SIG-M5 treated with dmso at 0.1 percent for 504 hours (cell line): Measurements from ENCODE around the gene CEP112.
A peak's percentile ranks its signal among the peaks of the same experiment; 100 is the strongest.

Experiments used
- DNase-seq: peaks from one replicate; lab custom pipeline; 2025; ENCODE audit not compliant: unreplicated experiment; lab: John Stamatoyannopoulos, UW

CEP112 gene

GRCh38 chr17:65617496-65617895 is 574.4 kb downstream of the CEP112 start:
- DNase-seq: no peak

GRCh38 chr17:65609749-65610148 is 582.2 kb downstream of the CEP112 start:
- DNase-seq: no peak

GRCh38 chr17:65609286-65609685 is 582.6 kb downstream of the CEP112 start:
- DNase-seq: no peak

- no peak for DNase-seq
Observed at GRCh38 chr17:65604070-65604469, 587.9 kb downstream of the CEP112 start.

- DNase-seq: no peak
Observed at GRCh38 chr17:65601881-65602280, 590.1 kb downstream of the CEP112 start.

- no peak for DNase-seq
Observed at GRCh38 chr17:65601145-65601544, 590.8 kb downstream of the CEP112 start.

- DNase-seq: no peak
Observed at GRCh38 chr17:65600518-65600917, 591.4 kb downstream of the CEP112 start.

- no peak for DNase-seq
Observed at GRCh38 chr17:65599650-65600049, 592.3 kb downstream of the CEP112 start.

GRCh38 chr17:65598746-65599145 is 593.2 kb downstream of the CEP112 start:
- DNase-seq: no peak

GRCh38 chr17:65595071-65595656 is 596.8 kb downstream of the CEP112 start:
- DNase-seq: no peak

- DNase-seq: no peak
Observed at GRCh38 chr17:65593855-65594845, 597.8 kb downstream of the CEP112 start.

- DNase-seq: no peak
Observed at GRCh38 chr17:65593092-65593854, 598.7 kb downstream of the CEP112 start.

- no peak for DNase-seq
Observed at GRCh38 chr17:65592125-65592965, 599.6 kb downstream of the CEP112 start.

GRCh38 chr17:65589321-65589720 is 602.6 kb downstream of the CEP112 start:
- no peak for DNase-seq

GRCh38 chr17:65588181-65588808 is 603.6 kb downstream of the CEP112 start:
- DNase-seq: peak; percentile 50

- DNase-seq: no peak
Observed at GRCh38 chr17:65587534-65588180, 604.3 kb downstream of the CEP112 start.

GRCh38 chr17:65586899-65587298 is 605.0 kb downstream of the CEP112 start:
- DNase-seq: no peak
